Right cardiac atrium (tissue), 5 donors: ENCODE data around the gene CXCR5. TPM values are rescaled to one million over a fixed set of nuclear protein-coding genes. Genes with fewer than 3 reads are reported as not detected.

Experiments
- ATAC-seq, 2 donors: fragments of 200-7000 bp; cut with Tn5 transposase; one replicate each; pipeline versions ENCODE4 v1.8.0 to v1.9.1; 2020; ENCODE audit warnings: moderate library complexity in 2 of 2, mild to moderate bottlenecking in 1 of 2
- DNase-seq, 3 donors: peaks; one replicate each; pipeline ENCODE4 v3.0.0-alpha.2; 2020
- H3K27ac ChIP-seq: one replicate; pipeline ENCODE4 v1.5.1; 2013; ENCODE audit warnings: mild to moderate bottlenecking, low read length, control low read depth, moderate library complexity
- H3K27me3 ChIP-seq: one replicate; pipeline ENCODE4 v1.6.1; 2013; ENCODE audit not compliant: control insufficient read depth, insufficient read depth
- H3K4me1 ChIP-seq: one replicate; pipeline ENCODE4 v1.6.1; 2013; ENCODE audit warnings: low read length; ENCODE audit not compliant: control insufficient read depth, insufficient read depth
- H3K4me3 ChIP-seq: one replicate; pipeline ENCODE4 v1.5.1; 2013; ENCODE audit warnings: low read length, control low read depth
- H3K9me3 ChIP-seq: one replicate; pipeline ENCODE4 v1.6.1; 2013; ENCODE audit warnings: low read length; ENCODE audit not compliant: control insufficient read depth
- WGBS: extraction: QIAGEN DNeasy Blood & Tissue Kit; methylation state at CpG from one replicate; pipeline ENCODE4 v1.1.7; 2013; 5-methylcytosine and 5-hydroxymethylcytosine counted together
- intact Hi-C, 4 donors: fragments of 100-400 bp; cut with DNase I; formaldehyde crosslinking; loops; one replicate each; pipeline versions ENCODE4 v1.11.0 to v1.14.0; 2022 to 2023
- polyA plus RNA-seq: library from polyadenylated mRNA; stranded (reverse); fragments of 200-250 nt; gene quantifications from one replicate; pipeline ENCODE4 v1.2.3, GENCODE V29; 2013
- total RNA-seq, 4 donors: library from RNA; stranded (reverse); fragmentation: NEBNext Ultra II Directional; extraction: Animal tissue kit (Norgen Biotek cat#: 25700); gene quantifications; one replicate each; pipeline ENCODE4 v1.2.1, GENCODE V29; 2021
- donor health status: healthy with polysubstance abuse.
- donor health status: DM: no; HTN: yes; CAD: no.
- donor health status: DM: no; HTN: no; CAD: no.
- donor health status: DM: no; HTN: yes; CAD: no; lungs with severe emphysema.
- donor health status: DM: yes; HTN: yes; CAD: no.

The CXCR5 gene
- total and polyA plus RNA-seq, 5 donors: 0.34 TPM; not detected in 4

DNA sequence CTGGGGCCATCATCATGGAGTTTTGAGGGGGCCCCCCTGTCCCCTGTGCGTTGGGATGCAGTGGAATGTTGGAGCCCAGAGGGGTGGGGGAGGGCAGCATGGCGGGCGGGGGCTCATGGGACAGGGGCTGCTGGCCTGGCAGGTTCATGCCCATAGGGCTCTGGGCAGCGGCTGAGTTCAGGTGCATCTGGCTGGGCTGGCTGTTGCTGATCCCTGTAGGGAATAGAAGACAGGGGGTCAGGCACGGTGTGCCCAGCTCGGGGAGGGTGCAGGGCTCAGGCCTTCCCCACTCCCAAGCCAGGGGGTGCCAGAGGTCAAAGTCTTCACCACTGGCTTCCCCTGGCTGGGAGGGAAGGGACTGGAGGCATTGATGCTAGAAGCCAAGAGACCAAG lies 15.6 kb downstream of the CXCR5 start:
- Histone ChIP-seq H3K4me3 (no peak overlapping the region), H3K9me3 (no peaks in the 10 kb centered on the region), H3K4me1 (no peaks in the 10 kb centered on the region), H3K27me3 (no peaks in the 10 kb centered on the region), H3K27ac (no peak overlapping the region)
- DNase-seq (peak in 2 of 3 donors; percentile 13 to 52), ATAC-seq (no peak)
- intact Hi-C loops: no loop called here
- WGBS: 79% methylated on average over 6 of the region's 6 CpGs

DNA sequence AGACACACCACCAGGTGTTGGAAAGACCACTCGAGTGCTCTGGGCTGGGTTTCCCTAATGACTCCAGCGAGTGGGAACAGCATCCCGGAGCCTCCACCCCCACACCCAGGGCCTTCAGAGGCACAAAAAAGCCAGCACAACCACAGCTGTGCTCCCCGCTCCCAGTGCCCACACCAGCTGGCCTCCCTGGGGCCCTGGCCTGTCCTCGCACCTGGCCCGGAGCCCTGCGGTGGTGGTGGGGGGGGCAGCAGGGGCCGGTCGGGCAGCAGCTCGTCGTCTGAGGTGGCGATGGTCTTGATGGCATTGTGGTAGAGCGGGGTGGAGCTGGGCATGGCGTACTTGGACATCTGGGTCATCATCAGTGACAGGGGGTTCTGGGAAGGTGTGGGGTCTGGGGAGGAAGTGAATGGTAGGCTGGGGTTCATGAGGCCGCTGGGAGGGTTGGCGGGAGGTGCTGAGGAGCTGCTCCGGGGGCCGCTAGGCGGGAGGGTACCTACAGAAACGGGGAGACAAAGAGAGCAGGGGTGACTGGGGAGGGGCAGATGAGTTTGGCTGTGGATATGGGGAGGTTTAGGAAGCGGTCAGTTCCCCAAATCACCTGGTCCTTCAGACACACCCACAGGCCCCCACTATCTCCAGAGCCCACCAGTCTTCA lies 16.1 kb downstream of the CXCR5 start:
- DNase-seq (peak in 2 of 3 donors; percentile 18 to 61), ATAC-seq (no peak)
- H3K4me3 ChIP-seq: no peak overlapping the region
- intact Hi-C loops: loop anchor here in 2 of 4 donors (10.0 kb wide), 3 partner anchors 55 to 125 kb away; partner anchors contain the start of genes DDX6 (in 1 of the 2) and UPK2 (in 1 of the 2)
- WGBS: 75% methylated on average over 21 of the region's 21 CpGs
- no peaks in the 10 kb centered on the region for H3K27me3 ChIP-seq
- H3K27ac ChIP-seq: no peak overlapping the region
- no peaks in the 10 kb centered on the region for H3K9me3 ChIP-seq
- no peaks in the 10 kb centered on the region for H3K4me1 ChIP-seq

DNA sequence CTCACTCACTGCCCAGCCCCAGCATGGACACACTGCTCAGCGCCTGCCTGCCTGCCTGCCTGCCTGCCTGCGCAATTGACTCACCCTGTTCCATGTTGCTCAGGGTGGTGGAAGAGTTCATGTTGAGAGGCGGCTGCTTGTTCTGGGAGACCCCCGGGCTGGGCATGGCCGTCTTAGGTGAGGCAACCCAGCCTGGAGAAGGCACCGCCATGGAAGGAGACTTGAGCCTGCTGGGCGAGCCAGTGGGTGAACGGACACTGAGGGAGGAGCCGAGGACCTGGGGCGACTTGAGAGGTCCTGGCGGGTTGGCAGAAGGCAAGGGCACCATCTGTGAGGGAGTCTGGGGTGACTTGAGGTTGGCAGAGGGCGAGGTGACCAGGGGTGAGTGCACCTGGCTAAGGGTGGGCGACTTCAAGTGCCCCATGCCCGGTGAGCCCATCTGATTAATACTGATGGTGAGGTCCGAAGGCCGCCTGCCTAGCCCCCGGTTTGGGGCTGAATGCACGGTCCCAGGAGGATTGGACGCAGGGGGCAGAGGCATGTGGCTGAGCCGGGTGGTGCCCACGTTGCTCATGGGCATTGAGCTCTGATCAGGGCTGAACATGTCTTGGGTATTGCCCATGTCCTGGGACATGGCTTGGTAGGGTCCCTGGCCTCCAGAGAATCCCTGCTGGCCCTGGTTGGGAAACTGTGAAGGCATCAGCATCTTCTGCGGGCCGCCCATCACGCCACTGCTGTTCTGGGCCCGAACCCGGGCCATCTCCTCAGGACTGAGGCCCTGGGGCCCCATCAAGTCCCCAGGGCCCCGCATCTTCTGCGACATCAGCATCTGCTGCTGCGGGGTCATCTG lies 17.1 kb downstream of the CXCR5 start:
- no peaks in the 10 kb centered on the region for H3K4me1 ChIP-seq
- ATAC-seq (no peak), DNase-seq (peak in 1 of 3 donors; percentile 63)
- H3K27me3 ChIP-seq: no peaks in the 10 kb centered on the region
- WGBS: 90% methylated on average over 29 of the region's 29 CpGs
- no peaks in the 10 kb centered on the region for H3K9me3 ChIP-seq
- H3K27ac ChIP-seq: no peak overlapping the region
- no peak overlapping the region for H3K4me3 ChIP-seq
- intact Hi-C loops: loop anchor here in 2 of 4 donors (10.0 kb wide), 3 partner anchors 54 to 124 kb away; partner anchors contain the start of genes DDX6 (in 1 of the 2) and UPK2 (in 1 of the 2)

DNA sequence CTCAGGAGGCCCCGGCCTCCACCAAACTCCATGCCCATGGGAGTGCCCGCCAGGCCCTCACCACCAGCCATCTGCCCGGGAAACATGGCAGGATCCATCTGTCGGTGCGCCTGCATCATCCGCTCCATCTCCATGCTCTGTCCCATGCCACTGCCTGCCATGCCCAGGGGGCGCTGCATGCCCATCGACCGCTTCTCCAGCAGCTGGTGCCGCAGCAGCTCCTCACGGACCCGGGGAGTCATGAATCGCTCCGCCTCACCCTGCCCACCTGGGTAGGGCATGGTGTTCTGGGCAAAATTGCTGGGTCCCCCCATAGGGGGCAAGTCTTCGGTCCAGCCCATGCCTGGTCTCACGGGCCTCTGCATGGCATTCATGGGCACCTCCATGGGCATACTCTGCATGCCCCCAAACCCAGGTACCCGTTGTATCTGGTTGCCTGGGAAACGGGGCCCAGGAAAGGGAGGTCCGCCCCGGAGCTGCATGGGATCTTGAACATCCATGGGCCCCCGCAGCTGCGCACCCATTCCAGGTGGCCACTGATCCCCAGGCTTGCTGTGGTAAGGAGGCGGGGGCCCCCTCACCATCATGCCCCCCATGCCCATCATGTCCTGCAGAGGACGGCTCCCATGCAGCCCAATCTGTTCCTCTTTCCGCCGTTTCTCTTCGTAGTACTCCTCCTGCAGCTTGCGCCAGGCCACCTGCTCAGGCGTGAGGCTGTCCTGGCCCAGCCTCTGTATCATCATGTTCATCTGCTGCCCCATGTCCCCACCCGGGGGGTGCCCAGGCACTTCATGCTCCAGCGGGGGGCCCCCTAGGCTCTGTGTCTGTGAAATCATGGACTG lies 18.0 kb downstream of the CXCR5 start:
- intact Hi-C loops: loop anchor here in 2 of 4 donors (10.0 kb wide), 3 partner anchors 53 to 123 kb away; partner anchors contain the start of genes DDX6 (in 1 of the 2) and UPK2 (in 1 of the 2)
- DNase-seq: peak; percentile 20 to 64 (median 54)
- Histone ChIP-seq H3K27me3 (no peaks in the 10 kb centered on the region), H3K27ac (no peak overlapping the region), H3K4me1 (no peaks in the 10 kb centered on the region), H3K4me3 (no peak overlapping the region), H3K9me3 (no peaks in the 10 kb centered on the region)
- no peak for ATAC-seq
- WGBS: 83% methylated on average over 31 of the region's 31 CpGs

DNA sequence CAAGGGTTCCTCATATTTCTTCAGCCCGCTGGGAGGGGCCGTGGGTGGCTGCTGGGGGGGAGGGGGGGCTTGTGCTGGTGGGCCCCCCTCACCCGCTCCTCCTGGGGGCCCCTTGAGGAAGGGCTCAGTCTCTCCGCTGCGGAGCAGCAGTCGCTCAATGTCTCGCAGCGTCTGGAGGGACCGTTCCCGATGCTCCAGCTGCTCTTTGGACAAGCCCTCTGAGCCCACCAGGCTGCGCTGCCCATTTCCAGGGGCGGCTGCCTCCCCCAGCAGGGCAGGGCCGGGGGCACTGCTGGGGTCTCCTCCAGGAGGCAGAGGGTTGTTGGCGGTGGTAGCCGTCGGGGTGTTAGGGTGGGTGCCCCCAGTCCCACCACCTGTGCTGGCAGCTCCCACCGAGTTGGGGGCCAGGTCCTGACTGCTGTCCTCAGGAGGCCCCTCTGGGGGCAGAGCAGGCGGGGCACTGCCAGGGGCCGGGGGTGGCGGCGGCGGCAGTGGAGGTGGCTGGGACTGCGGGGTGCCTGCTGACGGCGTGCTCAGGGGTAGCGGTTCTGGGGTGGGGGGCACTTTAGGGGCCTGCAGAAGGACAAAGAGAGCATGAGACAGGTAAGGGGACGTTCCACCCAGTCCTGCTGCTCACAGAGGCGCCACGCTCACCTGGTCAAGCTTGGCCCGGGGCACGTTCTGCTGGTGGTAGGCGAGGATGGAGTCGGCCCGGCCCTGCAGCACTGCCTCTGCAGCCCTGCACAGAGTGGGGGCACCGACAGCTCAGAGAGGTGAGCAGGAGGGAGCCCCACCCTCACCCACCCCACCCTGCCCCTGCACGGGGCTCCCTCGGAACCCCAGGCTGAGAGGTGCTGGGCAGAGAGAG lies 18.9 kb downstream of the CXCR5 start:
- Histone ChIP-seq H3K27me3 (no peaks in the 10 kb centered on the region), H3K27ac (no peak overlapping the region), H3K4me1 (peaks cover 3% of the 10 kb centered on the region), H3K4me3 (no peak overlapping the region), H3K9me3 (no peaks in the 10 kb centered on the region)
- DNase-seq (peak in 2 of 3 donors; percentile 23 to 63), ATAC-seq (no peak)
- intact Hi-C loops: loop anchor here in 2 of 4 donors (10.0 kb wide), 3 partner anchors 52 to 122 kb away; partner anchors contain the start of genes DDX6 (in 1 of the 2) and UPK2 (in 1 of the 2)
- WGBS: 86% methylated on average over 37 of the region's 37 CpGs

DNA sequence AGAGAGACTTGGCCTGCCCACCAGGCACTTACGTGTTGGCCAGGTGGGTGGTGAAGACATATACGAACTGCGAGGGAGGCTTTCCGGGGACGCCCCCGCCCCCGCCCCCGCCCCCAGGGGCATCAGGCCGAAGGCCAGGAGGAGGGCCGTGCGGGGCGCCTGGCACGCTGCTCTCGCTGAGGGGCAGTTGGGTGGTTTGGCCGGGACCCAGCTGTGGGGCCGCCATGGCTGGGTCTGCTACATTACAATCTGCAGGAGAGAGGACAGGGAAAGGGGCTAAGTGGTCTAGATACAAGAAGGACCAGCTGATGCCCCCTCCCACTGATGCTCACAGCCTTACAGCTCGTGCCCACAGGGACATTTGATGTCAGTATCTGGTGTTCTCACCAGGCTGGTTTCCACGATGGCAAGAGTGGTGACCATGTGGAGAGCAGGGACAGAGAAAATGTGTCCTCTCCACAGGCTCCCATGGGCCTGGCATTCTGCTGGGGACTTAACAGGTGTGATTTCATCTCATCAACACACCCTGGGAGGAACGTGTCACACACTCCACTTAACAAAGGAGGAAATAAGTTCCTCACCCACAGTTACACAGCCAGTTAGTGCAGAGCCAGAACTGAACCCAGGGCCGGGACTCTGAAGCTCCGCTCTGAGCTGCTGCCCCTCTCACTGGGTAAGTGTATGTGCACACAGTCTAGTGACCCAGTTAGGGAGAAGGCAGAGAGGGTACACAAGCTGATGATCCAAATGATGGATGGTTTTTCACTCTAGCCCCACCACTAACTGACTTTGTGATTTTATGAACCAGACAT lies 19.7 kb downstream of the CXCR5 start:
- H3K4me3 ChIP-seq: no peak overlapping the region
- H3K27ac ChIP-seq: no peak overlapping the region
- intact Hi-C loops: loop anchor here in 2 of 4 donors (10.0 kb wide), 3 partner anchors 51 to 121 kb away; partner anchors contain the start of genes DDX6 (in 1 of the 2) and UPK2 (in 1 of the 2)
- DNase-seq (peak in 2 of 3 donors; percentile 7 to 65), ATAC-seq (no peak)
- 72% methylated on average over 21 of the region's 21 CpGs for WGBS
- no peaks in the 10 kb centered on the region for H3K9me3 ChIP-seq
- peaks cover 5% of the 10 kb centered on the region for H3K4me1 ChIP-seq
- H3K27me3 ChIP-seq: no peaks in the 10 kb centered on the region

DNA sequence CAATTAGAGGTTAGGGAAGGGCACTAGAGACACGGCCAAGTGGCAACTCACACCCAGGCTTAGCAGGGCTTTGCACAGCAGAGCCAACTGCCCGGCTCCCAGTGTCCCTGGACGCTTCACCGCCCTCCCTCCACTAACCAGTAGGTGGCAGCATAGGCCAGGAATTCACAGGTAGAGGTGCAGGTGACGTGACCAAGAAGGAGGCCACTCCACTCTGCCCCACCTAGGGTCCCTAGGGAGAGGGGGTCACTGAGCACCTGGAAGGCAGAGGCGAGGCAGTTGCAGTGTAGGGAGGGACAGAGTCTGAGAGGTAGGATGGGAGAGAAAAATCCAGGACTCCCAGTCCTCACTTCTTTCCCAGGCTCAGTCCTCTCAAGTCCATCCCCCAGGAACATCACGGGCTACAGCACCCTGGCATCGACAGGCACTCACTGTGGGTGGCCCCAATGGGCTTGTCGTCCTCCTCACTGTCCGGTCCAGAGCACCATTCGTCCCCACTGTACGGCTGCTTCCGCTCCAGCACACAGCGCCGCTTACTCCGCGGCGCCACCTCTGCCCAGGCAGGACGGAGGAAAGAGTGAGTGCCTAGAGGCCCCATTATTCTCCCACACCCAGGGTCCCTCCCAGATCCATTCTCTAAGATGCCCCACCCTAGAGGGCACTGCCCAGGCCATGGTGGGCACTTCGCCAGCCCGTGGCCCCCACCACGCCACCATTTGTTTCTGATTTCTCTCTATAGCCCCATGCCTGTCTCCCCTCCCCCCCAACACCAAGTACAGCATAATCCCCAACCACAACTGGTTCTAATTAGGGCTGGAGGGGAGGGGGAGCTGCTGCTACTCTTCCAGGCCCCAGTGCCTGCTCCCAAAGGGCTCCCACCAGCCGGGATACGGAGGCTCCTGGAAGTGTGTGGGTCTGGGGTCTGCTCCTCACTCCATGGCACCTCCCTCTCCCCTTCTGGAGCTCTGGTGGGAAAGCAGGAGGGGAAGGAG lies 23.7 kb downstream of the CXCR5 start:
- DNase-seq (peak; percentile 80 to 91 (median 91)), ATAC-seq (peak; percentile 50 to 64)
- peaks cover 27% of the 10 kb centered on the region for H3K4me1 ChIP-seq
- no peak overlapping the region for H3K4me3 ChIP-seq
- H3K27ac ChIP-seq: peak overlapping the region; percentile 31
- H3K9me3 ChIP-seq: no peaks in the 10 kb centered on the region
- WGBS: 45% methylated on average over 24 of the region's 24 CpGs
- no peaks in the 10 kb centered on the region for H3K27me3 ChIP-seq
- intact Hi-C loops: loop anchor here in 3 of 4 donors (2.0 to 10.0 kb wide), 7 partner anchors 15 to 117 kb away; partner anchors contain the start of genes DDX6 (in 1 of the 3) and UPK2 (in 1 of the 3)

DNA sequence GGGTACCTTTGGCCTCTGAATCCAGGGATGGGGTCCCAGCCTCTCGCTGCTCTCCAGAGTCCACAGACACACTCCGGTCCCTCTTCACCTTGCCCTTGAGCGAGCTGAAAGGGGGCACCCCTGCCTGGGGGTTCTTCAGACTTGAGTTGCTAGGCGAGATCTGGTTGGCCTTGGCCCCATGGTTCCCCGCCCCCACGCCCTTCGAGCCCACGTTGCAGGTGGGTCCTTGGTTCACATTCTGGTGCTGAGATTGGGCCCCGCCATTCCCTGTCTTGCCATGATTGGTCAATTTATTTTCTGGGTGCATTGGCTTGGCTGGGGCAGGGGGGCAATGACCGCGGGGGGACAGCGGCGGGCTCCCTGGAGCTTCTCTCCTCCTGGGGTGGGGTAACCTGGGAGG lies 24.6 kb downstream of the CXCR5 start:
- DNase-seq (peak in 2 of 3 donors; percentile 58 to 59), ATAC-seq (no peak)
- Histone ChIP-seq H3K9me3 (no peaks in the 10 kb centered on the region), H3K27ac (no peak overlapping the region), H3K4me3 (no peak overlapping the region), H3K4me1 (peaks cover 36% of the 10 kb centered on the region), H3K27me3 (no peaks in the 10 kb centered on the region)
- intact Hi-C loops: loop anchor here in 3 of 4 donors (2.0 to 10.0 kb wide), 6 partner anchors 15 to 117 kb away; partner anchors contain the start of genes DDX6 (in 1 of the 3) and UPK2 (in 1 of the 3)
- WGBS: 77% methylated on average over 13 of the region's 13 CpGs
